ENCODE data around the gene SETD6.
A peak's percentile ranks its signal among the peaks of the same experiment; 100 is the strongest.

Gene SETD6

DNA sequence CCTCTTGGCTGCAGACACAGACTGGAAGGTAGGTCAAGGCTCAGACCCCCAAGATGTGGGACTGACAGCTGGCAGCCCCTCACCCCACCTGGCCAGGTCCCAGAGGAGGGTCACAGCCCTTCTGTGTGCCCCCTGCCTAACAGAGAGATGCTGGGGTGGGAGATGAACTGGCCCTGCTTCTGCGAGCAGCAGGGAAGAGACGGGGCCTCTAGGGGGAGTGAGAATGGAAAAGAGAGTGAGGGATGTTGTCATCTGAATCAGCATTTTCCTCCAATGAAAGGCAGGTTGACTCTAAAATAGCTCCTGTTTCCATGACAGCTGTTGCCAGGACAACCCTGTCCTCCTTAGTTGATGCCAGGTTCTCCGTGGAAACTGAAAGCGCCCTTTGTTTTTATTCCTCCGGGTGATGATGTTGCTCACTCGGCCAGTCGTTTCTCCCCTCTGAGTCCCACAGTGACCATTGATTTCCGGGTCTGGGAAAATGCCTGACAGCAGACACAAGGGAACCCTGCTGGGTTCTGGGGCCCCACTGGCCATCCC is 20.3 kb upstream of the SETD6 start:
- DNase-seq = peak; percentile 54

DNA sequence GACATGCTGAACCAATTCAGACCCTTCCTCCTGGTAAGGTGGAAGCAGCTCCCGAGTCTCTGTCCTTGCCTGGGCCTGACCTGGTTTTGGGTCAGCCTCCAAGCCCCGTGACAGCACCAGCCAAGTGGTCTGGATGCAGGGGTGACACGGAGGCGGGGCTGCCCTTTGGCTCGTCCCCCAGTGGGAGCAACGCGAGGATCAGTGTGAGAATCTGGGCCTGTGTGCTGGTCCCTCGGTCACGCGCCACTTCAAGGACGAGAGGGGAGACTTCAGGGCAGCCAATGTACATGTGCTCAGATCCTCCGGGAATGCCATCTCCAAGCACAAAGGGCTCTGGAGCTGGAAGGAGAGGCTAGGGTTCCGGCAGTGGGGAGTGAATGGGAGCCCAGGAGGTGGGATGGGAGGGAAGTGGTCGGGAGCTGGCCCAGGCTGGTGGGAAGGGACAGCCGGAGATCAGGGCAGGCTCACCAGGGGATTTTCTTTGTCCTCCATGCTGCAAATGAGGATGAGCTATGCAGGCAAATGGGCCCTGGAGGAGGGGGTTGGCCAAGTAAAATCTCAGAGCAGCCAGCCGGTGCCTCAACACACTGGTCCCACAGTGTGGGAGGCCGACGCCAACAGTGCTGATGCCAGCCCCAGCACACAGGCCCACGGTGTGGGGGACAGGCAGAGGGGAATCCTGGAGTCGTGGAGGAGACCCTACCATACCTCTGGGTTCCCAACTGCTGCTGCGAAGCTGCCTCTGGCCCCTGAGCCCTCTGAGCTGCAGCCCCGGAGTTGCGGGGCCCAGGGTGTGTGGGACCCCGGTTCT is 19.6 kb upstream of the SETD6 start:
- no peak for DNase-seq

DNA sequence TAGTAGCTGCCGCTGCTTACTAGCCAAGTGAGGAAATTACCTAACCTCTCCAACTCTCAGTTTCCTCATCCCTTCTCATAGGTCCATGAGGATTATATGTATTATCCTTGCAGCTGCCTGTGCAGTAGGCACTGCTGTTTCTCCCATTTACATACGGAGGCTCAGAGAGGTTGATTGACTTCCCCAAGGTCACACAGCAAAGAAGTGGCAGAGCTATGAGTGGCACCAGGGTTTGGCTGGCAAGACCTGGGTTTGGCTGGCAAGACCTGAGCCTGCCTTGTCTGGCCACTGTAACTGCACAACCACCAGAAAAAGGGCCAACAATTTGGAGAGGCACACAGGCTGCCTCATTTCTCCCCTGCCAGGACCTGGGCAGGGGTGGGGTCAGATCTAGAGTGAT is 17.8 kb upstream of the SETD6 start:
- DNase-seq = no peak

DNA sequence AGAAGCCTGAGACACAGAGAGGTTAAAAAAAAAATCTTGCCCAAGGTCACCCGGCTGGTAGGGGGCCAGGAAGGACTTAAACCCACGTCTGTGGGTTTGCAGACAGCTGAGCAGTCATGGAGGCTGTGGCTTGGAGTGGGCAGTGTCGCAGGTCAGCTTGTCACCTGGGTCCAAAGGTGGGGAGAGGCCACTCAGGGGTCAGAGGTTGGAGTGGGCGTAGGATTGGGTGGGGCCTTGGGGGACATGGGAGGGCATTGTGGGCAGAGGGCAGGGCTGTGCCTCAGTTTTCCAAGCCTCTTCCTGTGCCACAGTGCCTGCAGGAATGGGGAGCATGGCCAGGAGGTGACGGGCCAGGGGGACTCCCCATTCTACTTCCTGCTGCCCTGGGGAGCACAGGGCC is 17.4 kb upstream of the SETD6 start:
- DNase-seq = no peak

DNA sequence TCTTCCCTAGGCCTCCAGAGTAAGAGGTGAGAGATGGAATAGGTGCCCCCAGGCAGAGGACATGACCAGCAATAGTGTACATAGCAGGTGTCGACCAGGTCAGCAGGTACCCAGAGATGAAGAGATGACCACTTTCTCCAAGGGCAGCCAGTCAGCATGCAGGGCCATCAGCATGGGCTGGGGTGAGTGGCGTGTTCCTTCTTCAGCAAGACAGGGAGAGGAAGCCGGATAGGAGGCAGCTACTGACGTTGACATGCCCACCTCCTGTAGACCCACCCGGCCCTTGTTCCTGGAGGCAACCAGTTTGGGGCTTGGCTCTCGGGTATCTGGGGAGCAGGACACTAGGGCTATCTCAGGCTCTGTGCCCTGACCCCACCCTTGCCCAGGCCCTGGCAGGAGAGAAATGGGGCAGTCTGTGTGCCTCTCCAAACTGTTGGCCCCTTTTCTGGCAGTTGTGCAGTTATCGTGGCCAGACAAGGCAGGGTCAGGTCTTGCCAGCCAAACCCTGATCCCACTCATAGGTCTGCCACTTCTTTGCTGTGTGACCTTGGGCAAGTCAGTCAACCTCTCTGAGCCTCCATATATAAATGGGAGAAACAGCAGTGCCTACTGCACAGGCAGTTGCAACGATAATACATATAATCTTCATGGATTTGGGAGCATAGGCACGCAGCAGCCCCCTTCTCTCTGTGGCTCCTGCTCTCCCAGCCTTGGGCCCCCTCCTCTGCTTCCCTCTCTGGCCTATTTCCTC is 16.8 kb upstream of the SETD6 start:
- DNase-seq = no peak

DNA sequence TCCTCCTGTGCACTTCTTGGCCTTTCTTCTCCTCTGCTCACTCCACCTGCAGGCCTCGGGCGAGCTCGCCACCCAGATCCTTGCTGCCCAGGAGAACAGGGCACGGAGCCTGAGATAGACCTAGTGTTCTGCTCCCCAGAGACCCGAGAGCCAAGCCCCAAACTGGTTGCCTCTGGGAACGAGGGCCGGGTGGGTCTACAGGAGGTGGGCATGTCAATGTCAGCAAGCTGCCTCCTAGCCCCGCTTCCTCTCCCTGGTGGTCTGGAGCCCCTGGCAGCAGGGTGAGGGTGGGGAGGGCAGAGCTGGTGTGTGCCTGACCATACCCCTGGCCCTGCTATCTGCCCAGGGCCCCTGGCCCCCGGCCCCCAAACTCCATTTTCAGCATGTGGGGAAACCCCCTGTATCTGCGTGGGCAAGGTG is 16.2 kb upstream of the SETD6 start:
- no peak for DNase-seq

DNA sequence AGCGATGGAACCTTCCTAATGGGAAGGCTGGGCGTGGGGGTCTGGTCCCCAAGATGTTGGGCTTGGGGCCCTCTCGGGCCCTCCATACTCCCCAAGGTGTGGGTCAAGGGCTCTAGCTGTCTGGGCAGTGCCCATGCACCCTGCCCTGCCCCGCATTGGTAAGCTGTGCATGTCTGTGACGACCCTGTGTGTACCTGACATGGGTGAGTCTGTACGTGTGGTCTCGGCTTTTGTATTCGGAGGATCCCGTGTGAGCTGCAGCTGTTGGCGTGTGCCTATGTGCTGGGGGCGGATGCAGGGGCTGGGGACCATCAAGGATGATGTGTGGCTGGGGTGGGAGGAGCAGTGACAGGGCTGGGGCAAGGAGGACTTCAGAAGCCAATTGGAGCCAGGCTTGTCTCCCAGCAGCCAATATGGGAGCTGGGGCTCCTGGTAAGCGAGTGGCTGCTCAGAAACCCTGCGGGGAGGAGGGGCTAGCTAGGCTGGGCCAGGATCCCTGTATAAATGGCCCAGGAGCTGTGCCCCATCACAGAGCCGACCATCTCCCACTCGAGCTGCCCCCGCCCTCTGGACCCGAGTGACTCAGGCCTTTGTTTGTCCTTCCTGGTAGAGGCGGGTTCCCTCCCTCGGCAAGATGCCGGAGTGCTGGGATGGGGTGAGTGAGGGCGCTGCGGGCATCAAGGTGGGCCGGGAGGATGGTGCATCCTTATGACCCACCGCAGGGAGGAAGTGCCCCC is 15.5 kb upstream of the SETD6 start, which contains the start of gene NDRG4:
Gene NDRG4 (plus strand): TSS at position 529 of the 737 bp plus-strand sequence. CDS start 106 bp downstream, at position 635.
- DNase-seq = peak; percentile 74

DNA sequence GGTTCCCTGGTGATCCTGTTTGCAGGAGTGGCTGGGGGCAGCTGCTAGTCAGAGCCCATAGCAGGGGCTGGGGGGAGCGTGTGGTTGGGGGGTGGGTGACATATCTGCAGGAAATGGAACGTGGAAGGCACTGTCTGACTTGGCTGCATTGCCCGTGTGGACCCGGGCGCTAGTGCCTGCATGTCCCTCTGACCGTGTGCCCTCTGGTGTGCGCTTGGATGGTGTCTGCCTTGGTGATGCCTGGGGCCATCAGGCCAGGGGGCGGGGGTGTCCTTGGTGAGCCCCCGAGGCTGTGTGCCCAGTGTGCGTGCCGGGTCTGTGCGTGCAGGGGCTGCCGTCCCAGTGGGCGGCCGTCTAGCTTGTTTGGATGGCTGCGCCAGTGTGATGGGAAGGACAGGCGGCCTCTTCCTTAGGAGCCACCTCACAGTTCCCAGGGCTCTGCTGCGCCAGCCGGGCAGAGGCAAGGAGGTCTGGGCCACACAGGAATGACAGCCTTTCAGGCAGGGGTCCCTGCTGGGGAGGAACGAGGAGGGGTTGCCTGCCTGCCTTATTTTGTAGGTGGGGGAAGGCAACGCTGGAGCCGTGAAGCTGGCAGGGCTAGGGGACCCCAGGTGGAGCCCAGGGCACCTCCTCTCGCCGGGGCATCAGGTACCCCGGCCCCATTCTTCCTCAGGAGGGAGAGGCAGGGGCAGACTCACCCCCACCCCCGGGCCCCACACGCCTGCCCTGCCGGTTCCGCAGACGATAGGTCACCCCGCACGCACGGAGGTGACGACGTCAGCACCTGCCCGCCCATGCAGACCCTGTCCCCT is 14.7 kb upstream of the SETD6 start:
- DNase-seq = no peak

DNA sequence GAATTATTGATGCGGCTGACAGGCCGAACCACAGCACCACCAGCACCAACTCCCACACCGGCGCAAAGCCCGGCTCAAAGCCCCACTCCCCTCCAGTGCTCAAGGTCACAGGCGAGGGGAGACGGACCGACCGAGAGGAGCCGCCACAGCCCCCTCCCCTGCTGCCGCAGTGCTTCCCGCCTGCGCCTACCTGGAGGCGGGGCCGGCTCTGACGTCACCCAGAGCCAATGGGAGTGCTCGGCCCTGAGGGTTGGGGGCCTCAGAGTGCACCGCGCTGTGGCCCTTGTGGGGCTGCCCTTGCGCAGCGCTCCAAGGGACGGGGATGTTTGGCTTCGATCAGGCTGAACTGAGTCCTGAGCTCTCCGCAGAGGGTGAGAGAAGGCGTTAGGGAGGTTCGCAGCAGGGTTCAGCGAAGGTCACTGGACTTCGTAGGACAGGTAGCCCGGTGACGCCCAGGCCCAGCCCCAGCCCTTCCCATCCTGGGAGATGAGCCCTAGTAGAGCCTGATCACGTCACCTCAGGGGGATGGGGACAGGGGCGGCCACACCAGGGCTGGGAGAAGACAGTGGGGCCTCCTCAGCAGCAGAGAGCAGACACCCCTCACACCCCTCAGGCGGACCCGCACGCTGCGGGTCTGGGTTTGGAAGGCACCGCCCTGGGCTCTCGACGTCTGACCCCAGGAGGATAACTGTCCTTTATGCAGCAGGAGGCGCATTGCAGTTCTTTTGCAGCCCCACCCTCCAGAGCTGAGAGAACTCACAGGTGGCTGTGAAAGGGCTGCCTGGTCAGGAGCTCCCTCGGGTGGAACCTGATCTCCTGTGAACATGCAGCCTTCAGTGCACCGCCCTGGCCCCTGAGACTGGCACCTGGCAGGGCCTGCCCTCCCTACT is 13.8 kb upstream of the SETD6 start:
- DNase-seq = no peak

DNA sequence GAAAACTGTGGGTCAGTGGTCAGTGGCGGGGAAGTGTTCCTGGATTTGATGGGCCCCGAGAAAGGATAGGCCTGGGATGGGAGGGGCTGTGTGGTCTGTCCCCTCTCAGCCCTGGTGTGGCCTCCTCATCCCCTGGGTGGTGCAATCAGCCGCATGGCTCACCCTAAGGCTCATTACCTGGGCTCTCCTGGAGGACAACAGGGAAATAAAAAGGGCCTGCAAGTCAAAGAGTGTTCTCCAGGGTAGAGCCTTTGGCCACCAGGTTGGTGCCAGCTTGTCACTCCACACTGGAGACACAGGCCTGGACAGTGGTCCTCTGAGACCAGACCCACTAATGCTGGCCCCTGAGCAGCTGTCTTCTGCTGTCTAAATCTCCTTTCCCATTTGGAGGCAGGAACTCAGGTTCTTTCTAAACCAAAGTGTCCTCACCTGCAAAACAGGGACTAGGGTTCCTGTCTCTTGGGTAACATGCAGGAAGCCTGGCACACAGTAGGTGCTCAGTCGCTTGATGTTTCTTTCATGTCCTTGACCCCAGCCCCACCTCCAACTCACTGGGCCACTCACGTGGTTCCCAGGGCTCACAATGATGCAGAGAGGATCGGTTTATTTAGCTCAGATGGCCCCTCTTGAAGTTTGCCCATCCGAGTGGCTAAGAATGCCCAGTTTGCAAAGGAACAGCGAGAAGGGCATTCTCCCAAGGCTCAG is 12.9 kb upstream of the SETD6 start:
- no peak for DNase-seq

DNA sequence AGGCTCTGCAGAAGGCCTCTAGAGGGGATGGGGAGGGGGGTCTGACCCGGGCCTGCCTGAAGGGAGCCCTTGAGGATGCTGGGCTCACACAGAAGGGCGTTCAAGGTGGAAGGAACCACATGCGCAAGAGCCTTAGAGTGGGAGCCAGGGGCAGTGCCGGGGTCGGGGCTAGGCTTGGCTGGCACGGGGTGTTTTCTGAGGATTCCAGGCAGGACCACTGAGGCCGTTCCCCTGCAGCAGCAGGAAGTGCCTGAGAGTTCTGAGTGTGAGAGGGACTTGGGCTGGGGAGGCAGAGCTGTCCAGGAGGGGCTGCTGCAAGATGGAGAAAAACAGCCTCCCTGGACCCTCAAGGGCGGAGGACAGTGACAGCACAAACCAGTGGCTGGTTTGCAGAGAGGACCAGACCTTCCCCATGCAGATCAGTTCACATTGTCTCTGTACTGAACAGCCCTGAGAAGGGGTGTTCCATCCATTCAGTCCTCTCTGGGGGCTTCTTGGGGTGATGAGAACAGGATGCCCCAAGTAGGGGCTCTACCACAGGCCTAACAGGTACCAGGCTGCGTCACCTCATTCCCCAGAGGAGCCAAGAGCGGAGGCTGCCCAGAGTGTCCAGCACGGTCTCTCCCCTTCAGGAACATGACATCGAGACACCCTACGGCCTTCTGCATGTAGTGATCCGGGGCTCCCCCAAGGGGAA is 12.0 kb upstream of the SETD6 start:
- no peak for DNase-seq

DNA sequence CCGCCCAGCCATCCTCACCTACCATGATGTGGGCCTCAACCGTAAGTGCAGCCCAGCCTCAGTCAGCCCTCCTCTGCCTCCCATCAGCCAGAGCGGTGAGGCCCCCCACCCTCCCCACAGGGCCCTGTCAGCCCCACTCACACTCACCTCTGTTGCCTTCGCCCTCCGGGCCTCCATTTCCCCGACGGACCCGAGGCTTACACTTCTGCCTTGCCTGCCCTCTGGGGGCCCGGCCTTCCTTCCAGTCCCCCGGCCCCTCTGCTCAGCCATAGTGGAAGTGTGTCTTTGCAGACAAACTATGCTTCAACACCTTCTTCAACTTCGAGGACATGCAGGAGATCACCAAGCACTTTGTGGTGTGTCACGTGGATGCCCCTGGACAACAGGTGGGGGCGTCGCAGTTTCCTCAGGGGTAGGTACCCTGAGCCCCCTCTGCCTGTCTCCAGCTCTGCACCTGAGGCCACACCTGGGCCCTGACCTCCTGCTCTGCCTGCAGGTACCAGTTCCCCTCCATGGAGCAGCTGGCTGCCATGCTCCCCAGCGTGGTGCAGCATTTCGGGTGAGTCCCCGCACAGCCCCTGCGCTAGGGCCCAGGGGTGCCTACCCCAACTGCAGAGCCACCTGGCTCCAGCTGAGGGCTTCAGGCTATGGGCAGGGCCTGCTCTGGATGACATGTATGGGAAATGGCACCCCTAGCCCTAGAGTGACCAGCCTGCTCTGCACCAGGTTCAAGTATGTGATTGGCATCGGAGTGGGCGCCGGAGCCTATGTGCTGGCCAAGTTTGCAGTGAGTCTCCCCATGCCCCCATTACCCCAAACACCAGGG is 11.2 kb upstream of the SETD6 start:
- no peak for DNase-seq

DNA sequence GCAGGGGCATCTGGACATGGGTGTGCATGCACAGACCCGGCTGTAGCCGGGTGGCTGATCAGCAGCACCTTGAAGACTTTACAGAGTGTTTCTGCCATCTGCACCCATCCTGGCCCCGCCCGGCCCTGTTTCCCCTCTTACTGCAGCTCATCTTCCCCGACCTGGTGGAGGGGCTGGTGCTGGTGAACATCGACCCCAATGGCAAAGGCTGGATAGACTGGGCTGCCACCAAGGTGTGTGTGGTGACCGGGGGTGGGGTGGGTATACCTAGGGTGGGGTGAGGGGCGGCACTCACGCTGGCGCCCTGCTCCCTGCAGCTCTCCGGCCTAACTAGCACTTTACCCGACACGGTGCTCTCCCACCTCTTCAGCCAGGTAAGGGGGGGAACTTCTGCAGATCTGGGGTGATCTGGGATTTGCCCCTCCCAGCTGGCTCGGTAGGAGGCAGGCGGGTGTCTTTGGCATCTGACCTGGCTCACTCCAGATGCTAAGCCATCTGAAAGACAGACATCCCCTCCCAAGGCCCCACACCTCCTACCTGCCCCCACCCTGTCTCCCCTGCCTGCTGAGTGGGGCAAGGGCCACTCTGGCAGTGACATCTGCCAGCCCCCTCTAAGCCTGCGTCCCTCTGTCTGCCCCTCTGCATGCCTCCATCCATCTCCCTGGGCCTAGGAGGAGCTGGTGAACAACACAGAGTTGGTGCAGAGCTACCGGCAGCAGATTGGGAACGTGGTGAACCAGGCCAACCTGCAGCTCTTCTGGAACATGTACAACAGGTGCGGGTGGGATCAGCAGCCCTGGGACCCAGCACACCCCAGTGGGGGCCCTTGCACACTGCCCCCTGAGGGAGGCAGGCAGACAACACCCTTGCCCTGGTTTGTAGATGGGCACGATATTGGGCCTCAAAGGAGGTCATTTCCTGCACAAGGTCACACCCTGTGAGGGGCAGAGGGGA is 8.8 kb upstream of the SETD6 start:
- DNase-seq = no peak

DNA sequence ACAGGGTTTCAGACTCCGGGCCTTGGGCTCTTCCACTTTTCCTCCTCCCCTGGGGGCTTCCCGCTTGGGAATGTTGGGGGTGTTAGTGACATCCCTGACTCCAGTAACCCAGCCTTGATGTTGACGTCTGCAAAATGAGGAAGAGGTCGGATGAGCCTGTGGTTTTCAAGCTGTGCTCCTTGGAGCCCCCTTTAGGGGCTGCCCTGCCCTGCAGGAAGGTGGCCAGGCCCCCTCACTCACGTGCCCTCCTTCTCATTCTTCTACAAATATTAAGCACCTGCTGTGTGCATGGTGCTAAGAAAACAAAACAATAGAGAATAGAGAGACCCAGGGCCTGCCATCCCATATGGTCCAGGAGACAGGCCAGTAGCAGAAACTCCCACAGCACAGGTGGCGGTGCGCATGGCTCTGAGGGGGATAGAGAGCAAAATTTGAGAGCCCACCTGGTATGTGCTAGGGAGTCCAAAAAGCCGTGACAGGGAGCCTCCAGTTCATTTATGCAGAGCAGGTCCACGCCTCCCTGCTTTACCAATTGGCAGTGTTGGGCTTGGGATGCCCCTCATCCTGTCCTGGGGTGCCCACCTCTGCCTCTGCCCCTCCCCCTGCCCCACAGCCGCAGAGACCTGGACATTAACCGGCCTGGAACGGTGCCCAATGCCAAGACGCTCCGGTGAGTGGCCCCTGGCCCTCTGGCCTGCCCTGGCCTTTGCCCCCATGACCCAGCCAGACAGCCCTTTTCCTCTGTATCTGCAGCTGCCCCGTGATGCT is 7.9 kb upstream of the SETD6 start:
- no peak for DNase-seq

DNA sequence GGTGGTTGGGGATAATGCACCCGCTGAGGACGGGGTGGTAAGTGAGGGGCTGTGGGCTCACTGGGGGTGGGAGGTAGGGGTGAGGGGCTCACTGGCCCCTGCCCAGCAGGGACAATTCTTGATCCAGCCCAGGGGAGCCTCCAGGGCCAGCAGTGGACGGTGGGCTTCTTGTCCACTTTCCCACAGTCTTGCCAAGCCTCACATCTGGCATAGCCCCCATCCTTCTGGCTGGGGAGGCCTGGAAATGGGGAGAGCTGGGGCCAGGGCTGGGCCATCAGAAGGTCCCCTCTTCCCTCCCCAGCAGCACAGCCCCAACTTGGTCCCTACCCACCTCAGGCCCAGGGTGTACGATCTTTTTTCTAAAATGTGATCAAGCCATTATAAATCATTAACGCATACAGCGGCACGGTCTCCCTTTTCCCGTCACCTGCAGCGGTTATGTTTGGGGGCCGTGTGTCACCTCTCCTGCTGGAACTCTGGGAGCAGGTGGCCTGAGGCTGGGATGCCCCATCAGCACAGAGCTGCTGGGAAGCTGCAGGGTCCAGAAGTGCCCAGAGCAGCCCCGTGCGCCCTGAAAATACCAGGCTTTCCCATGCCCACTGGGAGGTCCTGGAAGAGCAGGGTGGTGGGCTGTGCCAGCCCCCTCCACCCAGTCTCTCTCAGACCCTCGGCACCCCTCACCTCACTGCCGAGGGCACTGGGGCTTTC is 7.2 kb upstream of the SETD6 start:
- DNase-seq = no peak

DNA sequence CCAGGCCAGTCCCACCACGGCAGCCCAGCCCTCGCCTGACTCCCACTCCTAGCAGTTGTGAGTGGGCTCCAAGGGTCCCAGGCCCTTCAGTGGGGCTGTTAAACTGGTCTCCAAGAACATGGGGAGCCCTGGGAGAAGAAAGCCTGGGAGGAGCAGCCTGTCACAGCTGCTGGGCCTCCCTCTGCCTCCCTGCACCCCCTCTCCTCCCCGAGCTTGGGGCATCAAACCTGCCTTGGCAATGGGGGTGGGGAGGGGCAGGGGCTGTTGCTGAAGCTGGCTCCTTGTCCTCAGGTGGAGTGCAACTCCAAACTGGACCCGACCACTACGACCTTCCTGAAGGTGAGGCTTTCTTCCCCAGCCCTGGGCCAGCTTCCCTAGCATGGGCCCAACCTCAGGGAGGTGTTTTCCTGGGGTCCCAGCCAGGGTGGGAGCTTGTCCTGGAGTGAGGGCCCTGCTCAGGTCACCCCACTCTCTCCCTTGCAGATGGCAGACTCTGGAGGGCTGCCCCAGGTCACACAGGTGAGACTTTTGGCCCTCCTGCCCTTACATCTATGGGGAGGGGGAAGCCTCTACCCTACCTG is 6.6 kb upstream of the SETD6 start:
- no peak for DNase-seq
